GM18502 (cell line): ENCODE results near the gene CA6.
"Not testable (repeated sequence)": the region's sequence is repeated elsewhere in the genome, so short reads cannot be mapped to it uniquely, and the experiment has no call there.

ENCODE experiments used
- ATAC-seq: cut with Tn5 transposase; IDR thresholded peaks from one replicate; pipeline ENCODE4 v1.9.1; 2021; ENCODE audit warnings: mild to moderate bottlenecking; ENCODE audit not compliant: unreplicated experiment, poor library complexity

Gene CA6

DNA sequence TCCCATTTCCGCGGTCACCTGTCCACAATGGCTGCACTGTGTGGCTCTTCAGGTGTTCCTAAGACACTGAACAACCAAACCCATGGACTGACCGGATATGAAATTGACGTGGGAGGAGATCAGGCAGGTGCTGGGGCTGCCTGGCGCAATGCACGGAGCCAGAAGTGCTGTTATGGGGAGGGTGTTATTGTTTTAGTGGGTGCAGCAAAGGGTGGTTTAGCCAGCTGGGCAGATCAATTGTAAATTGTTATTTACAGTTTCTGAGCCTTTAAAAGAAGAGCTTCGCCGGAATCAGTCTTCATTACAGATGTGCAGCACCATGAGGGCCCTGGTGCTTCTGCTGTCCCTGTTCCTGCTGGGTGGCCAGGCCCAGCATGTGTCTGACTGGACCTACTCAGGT is at the start of gene CA6:
Gene CA6, plus strand, starts transcription at position 301 of the 400 bp plus-strand sequence. Its CDS starts 19 bp downstream, at position 320.
- ATAC-seq, result no peak

DNA sequence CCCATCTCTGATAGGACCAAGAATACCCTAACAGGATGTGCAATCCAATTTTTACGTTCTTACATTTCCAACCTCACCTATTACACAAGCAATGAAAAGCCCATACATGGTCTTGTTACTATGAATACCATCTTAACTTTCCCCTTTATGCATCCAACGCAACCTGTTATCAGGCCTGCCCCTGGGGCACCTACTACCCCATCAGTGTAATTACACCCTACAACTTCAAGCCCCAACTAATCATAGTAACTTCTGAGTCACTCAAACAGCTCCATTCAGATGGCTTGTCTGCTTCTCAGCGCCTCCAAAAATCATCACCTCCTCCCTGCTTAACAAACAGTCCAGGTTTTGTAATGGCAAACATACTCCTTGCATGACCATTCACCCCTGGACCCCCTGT is 48.9 kb upstream of the CA6 start:
- not testable (repeated sequence) for ATAC-seq

- not testable (repeated sequence) for ATAC-seq
These were observed 48.2 kb upstream of the CA6 start for GRCh38 chr1:8897505-8897904.

DNA sequence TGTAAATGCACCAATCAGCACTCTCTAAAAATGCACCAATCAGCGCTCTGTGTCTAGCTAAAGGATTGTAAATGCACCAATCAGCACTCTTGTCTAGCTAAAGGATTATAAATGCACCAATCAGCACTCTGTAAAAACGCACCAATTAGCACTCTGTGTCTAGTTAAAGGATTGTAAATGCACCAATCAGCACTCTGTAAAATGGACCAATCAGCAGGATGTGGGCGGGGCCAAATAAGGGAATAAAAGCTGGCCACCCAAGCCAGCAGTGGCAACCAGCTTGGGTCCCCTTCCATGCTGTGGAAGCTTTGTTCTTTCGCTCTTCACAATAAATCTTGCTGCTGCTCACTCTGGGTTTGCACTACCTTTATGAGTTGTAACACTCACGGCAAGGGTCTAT is 47.2 kb upstream of the CA6 start:
- not testable (repeated sequence) for ATAC-seq

GRCh38 chr1:8899046-8899445 is 46.6 kb upstream of the CA6 start:
- no peak for ATAC-seq

- ATAC-seq, result not testable (repeated sequence)
These were observed 45.0 kb upstream of the CA6 start for GRCh38 chr1:8900684-8901083.

GRCh38 chr1:8902765-8903164 is 42.9 kb upstream of the CA6 start:
- ATAC-seq, result no peak

GRCh38 chr1:8903410-8903809 is 42.3 kb upstream of the CA6 start:
- no peak for ATAC-seq

DNA sequence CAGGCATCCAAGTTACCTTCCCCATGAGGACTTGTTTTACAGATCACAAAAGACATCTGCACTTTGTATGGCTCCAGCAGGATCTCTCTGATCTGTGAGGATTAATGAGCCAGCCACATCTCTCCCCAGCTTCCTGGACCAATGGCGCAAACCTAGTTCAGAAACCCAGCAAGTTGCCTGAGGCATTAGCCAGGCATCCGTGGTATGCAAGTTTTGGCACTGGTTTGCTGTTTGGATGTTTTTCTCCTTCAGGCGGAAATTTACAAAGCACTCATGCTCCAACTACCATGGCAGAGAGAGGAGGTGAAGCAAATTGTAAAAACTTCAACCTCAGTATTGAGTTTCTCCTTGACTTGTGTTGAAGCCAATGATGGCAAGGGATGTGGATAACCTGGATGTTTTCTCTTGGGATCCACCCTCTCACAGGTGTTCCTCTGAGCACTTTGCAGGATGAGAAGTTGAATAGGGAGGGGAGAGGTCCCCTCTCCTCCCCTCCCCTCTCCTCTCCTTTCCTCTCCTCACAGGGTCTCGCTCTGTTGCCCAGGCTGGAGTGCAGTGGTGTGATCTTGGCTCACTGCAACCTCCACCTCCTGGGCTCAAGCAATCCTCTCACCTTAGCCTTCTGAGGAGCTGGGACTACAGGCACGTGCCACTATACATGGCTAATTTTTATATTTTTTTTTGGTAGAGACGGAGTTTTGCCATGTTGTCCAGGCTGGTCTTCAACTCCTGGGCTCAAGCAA is 41.6 kb upstream of the CA6 start:
- no peak for ATAC-seq

DNA sequence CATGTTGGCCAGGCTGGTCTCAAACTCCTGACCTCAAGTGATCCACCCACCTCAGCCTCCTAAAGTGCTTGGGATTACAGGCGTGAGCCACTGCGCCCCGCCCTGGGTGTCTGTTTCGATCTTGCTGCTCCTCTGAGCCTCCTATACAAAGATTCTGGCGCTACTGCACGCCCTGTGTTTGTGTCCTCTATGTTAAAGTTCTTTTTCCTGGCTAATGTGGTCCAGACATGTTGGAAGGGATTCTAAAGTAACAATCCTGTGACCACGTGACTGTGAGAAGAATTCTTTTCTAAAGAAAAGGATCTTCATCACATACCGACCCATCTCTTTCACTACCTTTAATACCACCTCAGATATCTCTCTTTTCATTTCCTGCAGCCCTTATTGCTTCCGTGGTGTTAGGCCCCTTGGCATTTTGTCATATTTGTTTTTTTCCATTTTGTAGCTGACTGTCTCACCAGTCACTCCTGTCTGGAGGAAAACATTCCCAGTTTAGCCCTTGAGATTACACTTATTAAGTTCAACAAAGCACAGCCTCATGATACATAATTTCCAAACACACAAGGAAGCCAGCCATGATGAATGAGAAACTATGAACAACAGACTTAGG is 40.0 kb upstream of the CA6 start:
- no peak for ATAC-seq

- no peak for ATAC-seq
These were observed 37.1 kb upstream of the CA6 start for GRCh38 chr1:8908388-8909151.

DNA sequence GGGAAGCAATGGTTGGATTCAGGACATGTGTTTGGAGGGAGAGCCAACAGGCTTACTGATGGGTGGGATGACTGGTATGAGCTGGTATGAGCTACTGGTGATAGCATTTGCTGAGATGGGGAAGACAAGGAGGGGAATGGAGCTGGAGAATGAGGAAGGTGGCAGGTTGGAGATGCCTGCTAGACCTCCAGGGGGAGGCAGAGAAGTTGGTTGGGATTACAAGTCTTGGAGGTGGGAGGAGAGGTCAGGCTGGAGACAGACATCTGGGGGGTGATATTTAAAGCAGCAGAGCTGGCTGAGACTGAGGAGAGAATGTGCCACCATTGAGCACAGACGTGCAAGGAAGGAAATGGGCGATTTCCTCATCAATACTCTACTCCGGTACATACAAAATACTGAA is 35.3 kb upstream of the CA6 start:
- no peak for ATAC-seq

- no peak for ATAC-seq
These were observed 34.8 kb upstream of the CA6 start for GRCh38 chr1:8910914-8911313.

- ATAC-seq, result no peak
These were observed 34.0 kb upstream of the CA6 start for GRCh38 chr1:8911416-8912309.

- no peak for ATAC-seq
These were observed 32.2 kb upstream of the CA6 start for GRCh38 chr1:8913457-8913856.

GRCh38 chr1:8914466-8914865 is 31.2 kb upstream of the CA6 start:
- no peak for ATAC-seq

GRCh38 chr1:8915446-8915845 is 30.2 kb upstream of the CA6 start:
- no peak for ATAC-seq

- ATAC-seq, result not testable (repeated sequence)
These were observed 28.1 kb upstream of the CA6 start for GRCh38 chr1:8917536-8917935.

DNA sequence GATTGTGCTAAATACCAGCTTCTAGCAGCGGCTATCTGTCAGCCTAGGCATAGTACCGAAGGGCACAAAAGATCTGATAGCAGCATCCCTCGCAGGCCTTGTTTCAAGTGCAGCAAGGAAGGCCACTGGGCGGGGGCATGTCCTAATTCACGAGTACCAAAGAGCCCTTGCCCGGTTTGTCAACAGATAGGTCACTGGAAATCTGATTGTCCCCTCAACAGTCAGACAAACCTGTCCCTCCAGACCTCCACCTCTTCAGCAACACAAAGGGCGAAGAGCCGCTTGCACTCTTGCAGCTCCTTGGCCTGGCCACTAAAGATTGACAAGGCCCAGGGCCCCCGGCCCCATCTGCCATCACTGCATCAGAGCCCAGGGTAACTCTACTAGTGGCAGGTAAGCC is 22.7 kb upstream of the CA6 start:
- ATAC-seq, result no peak

DNA sequence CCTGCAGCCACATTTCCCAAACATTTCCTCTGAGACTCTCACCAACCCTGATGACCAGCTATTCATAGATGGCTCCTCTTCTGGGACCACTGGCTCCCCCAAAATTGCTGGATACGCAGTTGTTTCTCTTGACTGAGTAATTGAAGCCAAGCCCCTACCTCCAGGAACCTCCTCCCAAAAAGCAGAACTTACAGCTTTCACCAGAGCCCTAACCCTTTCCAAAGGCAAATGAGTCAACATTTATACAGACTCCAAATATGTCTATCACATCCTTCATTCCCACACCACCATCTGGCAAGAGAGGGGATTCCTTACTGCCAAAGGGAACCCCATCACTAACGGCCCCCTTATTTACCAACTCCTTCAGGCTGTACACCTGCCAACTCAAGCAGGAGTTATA is 20.3 kb upstream of the CA6 start:
- no peak for ATAC-seq
